CD4-positive, alpha-beta T cell treated with Interleukin-17A for 1 hour (primary cell): ENCODE results near the gene GPR153.

ENCODE experiments used
- DNase-seq: peaks from one replicate; pipeline ENCODE4 v3.0.0-alpha.2; 2020

GPR153 gene

GRCh38 chr1:6286266-6286665, 25.4 kb upstream of the GPR153 start:
- DNase-seq, result no peak

- no peak for DNase-seq
Measured at GRCh38 chr1:6285336-6285735, 24.4 kb upstream of the GPR153 start.

- no peak for DNase-seq
Measured at GRCh38 chr1:6282577-6283270, 21.8 kb upstream of the GPR153 start.

- no peak for DNase-seq
Measured at GRCh38 chr1:6281511-6282402, 20.9 kb upstream of the GPR153 start.

GRCh38 chr1:6280761-6281451, 20.0 kb upstream of the GPR153 start:
- no peak for DNase-seq

- DNase-seq, result no peak
Measured at GRCh38 chr1:6279613-6280383, 18.9 kb upstream of the GPR153 start.

GRCh38 chr1:6279066-6279465, 18.2 kb upstream of the GPR153 start:
- no peak for DNase-seq

GRCh38 chr1:6278263-6278662, 17.4 kb upstream of the GPR153 start:
- no peak for DNase-seq

GRCh38 chr1:6276811-6277555, 16.1 kb upstream of the GPR153 start:
- DNase-seq, result no peak

- no peak for DNase-seq
Measured at GRCh38 chr1:6275826-6276782, 15.2 kb upstream of the GPR153 start.

GRCh38 chr1:6274622-6275139, 13.8 kb upstream of the GPR153 start:
- no peak for DNase-seq

GRCh38 chr1:6274102-6274501, 13.2 kb upstream of the GPR153 start:
- DNase-seq, result no peak

GRCh38 chr1:6273380-6273891, 12.5 kb upstream of the GPR153 start:
- no peak for DNase-seq

- DNase-seq, result no peak
Measured at GRCh38 chr1:6272868-6273267, 12.0 kb upstream of the GPR153 start.

GRCh38 chr1:6272452-6272851, 11.6 kb upstream of the GPR153 start:
- no peak for DNase-seq

GRCh38 chr1:6271554-6271953, 10.7 kb upstream of the GPR153 start:
- DNase-seq, result no peak

- no peak for DNase-seq
Measured at GRCh38 chr1:6271006-6271405, 10.1 kb upstream of the GPR153 start.

- no peak for DNase-seq
Measured at GRCh38 chr1:6270401-6270800, 9.5 kb upstream of the GPR153 start.

- no peak for DNase-seq
Measured at GRCh38 chr1:6269720-6270400, 9.0 kb upstream of the GPR153 start.

- no peak for DNase-seq
Measured at GRCh38 chr1:6269296-6269695, 8.4 kb upstream of the GPR153 start.
